HS-5 (cell line): ENCODE measurements around the gene IFT43.

Experiments
- DNase-seq: peaks from one replicate; pipeline ENCODE4 v3.0.0-alpha.2; 2012; ENCODE audit warnings: low read depth

The IFT43 gene

DNA sequence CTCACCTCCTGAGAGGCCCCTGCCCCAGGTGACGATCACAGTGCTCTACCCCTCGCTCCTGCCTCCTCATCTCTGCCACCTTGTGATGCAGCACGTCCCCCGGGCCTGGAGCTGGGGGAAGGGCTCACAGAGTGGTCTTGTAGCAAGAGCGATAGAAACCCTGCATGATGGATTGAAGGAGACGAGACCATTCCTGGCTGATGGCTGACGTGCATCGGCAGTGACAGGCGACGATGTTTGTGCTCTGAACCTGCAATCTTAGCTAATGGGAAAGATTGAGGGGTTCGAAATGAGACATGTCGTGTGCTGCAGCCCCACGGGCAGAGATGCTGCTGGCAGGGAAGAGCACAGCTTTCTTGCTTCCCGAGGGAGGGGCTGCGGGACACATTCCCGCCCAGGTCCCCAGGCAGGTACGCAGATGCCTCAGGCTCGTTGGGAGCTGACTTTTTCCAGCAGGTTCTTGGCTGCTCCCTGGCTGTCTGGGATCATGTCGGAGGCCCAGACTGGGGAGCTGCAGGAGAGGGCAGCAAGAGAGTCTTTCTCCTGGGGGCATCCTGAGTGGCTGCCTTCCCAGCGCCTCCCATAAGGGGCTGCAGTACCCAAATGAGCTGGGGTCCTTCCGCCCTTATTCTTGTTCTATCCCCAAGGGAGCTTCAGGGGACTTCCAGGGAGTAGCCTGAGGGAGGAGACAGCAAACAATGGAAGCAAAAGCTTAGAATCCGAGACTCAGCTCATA is 127.5 kb downstream of the IFT43 start:
- no peak for DNase-seq

DNA sequence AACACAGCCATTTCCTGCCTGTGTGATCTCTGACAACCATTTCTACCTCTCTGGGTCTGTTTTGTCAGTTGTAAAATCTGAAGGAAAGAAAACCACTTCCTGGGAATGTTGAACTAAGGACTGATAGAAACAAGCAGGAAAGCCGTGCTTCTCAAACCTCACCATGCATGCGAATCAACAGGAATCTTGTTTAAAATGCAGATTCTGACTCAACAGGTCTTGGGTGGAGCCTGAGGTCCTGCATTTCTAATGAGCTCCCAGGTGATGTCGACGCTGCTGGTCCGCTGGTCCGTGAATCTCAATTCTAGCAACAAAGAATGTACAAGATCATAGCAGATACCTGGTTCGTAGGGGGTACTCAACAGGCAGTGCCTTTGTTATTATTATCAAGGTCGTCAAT is 128.1 kb downstream of the IFT43 start:
- no peak for DNase-seq

DNA sequence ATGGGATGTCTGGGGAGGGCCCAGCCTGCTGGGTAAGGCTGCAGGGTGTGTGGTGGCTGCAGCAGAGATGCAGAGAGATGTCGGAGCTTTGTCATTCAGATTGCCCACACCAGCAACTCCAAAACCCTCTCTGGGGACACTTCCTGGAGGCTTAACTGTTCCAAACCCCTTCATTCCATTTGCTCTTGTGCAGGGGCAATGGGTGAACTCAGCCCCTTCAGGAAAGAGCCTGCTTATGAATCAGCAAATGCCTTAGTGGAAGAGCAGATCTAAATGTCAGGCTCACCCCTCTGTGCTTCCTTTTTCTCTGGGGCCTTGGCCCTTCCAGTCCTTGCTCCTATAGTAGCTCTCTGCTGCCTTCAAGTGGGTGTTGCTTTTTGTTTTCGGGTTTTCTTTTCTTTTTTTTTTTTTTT is 129.5 kb downstream of the IFT43 start:
- no peak for DNase-seq

DNA sequence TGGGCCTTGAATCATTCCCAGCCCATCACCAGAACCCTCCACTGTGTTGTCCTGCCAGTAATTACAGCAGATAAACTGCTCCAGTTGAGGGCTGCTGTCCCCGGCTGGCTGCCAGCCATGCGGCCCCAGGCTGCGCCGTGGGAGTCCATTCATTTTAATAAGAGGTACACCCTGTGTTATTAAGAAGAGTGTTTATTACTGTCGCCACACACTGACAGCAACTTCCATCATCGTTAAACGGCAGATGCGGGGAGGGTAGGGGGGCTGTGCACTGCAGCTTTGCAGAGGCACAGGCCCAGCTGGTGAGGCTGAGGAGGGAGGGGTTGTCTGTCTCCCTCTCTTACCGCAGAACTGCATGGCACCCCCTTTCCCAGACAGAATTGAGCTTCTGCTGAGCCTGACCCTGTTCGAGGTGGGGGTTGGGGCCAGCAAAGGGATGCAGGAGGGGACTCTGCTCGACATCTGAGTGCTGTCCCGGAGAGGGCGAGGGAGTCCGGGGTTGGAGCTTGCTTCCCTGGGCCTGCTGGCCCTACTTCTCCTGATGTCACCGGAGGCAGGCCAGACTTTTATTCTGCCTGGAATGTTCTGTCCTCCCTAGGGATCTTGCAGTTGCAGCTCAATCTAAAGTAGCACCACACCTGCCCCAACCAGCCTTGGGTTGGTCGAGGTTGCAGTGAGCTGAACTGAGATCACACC is 132.4 kb downstream of the IFT43 start:
- no peak for DNase-seq

DNA sequence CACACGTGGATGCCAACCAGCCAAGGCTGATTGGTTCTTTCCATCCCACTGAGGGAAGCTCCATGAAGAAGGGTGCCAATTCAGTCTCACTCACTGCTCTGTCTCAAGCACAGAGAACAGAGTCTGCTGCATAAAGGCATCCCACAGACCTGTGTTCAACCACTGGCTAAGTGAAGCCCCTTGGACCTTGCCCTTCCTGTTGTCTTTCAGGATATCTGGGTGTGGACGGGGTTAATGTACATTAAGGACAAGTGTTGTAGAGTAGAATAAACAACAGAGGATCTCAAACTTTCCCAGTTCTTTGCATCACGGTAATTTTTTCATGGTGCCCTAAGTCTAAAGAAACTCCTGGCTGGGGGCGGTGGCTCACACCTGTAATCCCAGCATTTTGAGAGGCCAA is 133.0 kb downstream of the IFT43 start:
- no peak for DNase-seq

DNA sequence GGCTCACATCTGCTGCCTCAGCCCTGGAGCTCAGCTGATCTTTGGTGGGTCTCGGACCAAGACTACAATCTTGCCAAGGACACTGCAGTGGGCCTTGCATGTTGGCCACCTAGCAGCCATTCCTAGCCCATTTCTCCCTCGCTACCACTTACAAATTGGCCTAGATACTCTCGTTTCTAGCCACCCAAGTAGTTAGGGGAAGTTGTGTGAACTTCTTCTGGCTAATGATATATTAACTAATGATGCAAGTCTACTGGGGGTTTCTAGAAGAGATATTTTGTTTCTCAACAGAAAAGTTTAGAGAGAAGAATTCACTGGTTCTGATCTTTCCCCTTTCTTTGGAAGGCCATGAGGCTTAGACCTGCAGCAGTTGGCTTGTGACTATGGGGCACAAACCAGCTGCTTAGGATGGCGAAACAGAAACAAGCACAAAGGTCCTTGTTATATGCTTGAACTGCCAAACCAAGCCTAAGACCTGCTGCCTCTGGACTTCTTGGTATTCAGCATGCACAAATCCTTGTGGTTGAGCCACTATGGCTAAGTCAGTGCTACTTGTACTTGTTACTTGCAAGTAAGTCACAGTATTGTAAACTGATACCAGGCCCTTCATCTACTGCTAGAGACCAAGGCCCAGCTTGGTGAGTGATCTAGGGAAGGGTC is 135.7 kb downstream of the IFT43 start:
- no peak for DNase-seq

DNA sequence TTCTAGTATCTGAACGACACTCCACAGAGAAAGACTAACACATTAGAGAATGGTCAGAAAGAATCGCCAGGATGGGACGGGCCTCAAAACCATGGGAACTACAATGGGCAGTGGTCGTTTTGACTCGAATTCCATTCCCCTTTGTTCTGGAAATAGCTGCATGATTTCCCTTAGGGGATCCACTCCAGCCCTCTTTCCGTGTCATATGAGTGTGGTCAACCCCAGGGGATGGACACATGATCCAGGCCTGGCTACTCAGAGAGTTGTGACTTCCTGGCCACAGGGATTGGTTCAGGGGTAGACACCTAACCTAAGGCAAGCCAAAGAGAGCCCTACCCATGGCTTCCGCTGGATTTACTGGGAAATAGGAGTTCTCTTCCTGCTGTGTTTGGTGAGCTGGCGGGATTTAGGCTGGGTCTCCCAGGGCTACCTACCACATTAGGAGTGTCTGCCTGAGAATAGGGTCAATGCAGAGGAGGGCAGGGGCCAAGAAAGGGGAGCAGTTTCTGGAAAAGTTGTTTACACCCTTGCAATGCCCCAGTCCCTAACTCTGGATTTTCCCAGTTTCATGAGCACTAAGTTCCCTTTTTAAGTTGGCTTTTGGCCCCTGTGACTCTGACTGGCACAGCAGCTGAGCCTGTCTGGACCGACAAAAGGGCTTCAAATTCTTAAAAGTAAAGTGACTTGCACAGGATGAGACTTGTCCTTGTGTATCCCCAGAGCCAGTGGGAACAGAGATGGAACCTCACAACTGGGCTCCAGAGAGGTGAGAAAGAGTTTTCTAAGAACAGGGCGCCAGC is 138.1 kb downstream of the IFT43 start:
- DNase-seq = no peak

DNA sequence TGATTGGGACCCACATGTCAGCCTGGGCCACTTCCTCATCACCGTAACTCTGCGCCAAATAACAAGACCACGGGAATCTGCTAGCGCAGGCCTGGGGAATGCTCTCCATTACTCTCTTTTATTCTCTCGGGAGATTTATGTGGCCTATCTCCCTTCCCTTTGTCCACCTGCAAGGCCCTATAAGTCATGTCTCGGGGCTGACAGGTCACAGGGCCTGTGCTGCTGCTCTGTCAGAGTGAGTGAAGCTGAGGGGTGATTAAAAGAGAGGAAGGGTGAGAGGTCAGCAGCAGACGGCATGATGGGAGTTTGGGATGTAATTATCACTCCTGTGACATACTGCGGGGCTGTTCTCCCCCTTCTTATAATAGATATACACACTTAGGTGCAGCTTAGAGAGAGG is 139.9 kb downstream of the IFT43 start:
- DNase-seq = no peak

DNA sequence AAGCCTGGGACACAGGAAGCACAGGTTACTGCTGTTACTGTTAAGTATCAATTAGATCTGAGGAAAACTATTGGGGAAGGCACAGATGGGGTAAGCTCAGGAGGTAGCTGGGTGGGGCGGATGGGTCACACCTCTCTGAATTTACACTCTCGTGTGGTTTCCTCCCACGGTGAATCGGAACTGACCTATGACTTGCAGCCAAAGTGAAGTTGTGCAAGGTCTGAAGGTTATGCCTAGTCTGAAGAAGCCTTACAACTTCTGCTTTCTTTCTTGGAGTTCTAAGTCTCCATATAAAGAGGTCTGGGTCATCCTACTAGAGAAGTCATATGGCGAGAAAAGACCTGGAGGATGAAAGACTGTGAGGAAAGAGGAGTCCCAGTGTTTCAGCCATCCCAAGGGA is 140.5 kb downstream of the IFT43 start:
- DNase-seq = no peak

DNA sequence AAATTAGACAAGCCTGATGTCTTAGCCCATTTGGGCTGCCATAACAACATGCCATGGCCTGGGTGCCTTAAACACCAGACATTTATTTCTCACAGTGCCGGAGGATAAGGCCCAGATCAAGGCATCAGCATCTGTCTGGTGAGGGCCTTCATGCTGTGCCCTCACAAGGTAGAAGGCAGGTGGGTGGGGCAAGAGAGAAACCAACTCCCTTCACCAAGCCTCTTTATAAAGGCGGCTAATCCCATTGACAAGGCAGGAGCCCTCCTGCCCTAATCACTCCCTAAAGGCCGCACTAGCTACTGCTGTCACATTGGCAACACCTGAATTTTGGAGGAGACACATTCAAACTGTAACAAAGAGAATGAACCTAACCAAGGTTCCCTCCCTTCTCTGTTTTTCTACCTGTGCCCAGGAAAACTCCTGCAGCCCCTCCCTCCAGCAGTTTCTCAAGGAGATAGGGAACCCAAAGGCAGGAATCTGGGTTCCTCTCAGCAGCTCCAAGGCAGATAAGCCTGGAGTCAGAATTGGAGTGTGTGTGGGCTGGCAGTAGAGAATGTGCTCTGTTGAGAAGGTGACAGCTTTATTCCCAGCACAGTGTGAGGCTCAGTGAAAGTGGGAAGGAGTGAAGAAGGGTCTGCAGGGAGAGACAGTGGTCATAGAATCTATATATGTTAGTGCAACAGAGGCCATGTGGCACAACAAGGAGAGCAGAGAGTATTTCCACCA is 144.5 kb downstream of the IFT43 start:
- no peak for DNase-seq

DNA sequence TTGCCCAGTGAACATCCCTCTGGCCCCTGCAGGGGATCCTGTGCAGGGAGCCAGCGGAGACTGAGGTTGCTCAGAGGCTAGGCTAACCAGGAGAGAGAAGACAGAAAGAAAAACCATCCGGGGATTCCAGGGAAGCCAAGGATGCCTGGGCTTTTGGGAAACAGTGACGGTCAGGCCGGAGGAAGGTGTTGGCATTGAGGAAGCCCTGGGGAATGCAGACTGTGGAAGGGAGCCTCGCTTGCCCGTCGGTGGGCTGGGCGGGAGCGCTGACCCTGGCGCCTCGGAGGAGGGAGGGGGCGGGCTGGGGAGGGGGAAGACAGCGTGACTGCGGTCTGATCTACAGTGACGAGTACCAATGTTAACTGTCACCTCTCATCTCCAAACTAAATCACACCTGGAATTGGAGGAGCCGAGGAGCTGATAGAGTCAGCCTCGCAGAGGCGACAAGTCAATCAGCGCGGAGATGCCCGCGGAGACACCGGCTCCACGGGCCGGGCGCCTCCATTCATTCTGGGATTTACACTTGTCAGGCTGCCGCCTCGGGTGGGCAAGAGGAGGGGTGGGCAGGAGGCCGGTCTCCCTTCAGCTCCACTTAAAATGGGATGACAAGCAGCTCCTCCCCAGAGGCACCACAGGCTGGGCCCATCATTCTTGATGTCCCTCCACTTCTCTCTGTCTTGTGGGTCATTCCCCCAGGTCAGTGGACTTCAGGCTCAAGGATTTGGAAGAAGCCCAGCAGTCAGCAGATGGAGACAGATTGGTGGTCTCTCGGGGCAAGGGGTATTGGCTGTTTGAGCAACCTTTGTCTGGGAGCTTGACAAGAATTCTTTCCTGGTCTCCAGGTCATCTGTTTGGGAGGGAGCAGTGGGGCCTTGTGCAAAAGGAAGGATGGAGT is 145.8 kb downstream of the IFT43 start:
- DNase-seq = no peak

DNA sequence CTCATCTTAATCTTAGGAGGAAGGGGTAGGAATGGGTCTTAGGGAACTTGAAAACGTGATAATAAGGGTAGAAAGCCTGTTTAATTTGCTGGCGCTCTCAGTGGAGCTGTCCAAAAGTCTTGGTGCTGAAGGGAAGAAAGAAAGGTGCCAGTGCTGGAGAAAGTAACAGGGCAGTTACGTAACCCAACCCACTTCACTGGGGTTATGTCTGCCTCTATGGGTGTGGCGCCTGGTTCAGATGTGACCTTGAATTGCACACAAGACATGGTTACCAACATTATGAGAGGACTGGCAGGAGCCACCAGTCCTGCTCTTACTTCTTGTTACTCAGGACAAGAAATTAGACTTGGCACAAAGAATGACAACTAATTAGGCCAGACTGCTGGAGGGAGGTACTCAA is 147.5 kb downstream of the IFT43 start:
- no peak for DNase-seq
